SHP77 (cell line): ENCODE results near the gene MEGF11.

Experiments used
- DNase-seq, 2 experiments: peaks; one replicate each; lab custom pipeline; 2025; lab: John Stamatoyannopoulos, UW

Gene MEGF11

DNA sequence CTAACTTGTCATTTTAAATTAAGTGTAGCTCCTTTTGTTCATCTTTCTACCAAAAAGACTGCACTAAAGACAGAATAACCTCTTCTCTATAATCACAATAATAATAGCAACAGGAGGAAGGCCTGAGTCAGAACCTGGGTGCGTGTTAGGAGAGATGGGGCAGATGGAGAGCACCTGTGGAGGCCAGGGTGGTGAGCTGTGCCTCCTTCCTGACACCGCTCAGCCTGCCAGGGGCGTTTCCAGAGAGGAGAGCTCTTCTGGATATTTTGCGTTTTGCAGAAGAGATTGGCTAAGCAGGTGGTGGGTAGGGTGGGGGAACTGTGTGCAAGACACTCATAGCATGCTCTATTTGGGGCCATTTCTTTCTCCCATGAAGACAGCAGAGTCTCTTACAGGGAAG lies 83.5 kb downstream of the MEGF11 start:
- DNase-seq = no peak

DNA sequence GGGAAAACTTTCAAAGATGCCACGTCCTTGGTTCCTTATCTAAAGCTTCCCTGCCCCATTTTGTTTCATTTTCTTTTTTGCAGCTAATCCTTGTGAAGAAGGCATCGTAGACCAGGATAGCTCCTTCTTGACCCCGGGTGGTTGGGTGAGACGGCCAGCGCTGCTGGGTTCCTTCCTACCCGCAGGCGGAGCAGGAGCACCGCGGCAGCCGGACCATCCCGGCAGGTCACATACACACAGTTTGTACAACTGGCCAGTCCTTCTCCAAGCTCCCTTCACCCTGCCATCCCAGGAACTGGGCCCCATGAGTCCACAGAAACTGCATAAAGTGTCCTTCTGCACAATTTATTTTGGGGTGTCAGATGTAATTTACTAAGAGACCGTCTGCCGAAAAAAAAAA lies 83.9 kb downstream of the MEGF11 start:
- no peak for DNase-seq

- no peak for DNase-seq
Measured at GRCh38 chr15:66169023-66169422, 84.5 kb downstream of the MEGF11 start.

DNA sequence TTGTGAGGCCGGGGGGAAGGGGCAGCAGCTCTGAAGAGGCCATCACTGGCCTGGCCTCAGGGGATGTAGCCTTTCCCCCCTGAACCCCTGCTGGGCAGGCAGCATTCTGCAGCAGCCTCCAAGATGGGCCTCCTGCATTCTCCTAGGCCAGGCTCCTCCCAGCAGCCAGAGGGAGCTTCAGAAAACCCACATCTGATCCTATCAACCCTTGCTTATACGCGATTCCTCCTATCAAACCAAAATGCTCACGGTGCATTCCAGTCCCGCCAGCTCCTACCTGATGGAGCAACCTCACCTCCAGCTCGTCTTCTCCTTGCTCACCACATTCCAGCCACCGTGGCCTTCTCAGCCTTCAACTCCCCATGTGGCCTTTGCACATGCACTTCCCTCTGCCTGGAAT lies 85.7 kb downstream of the MEGF11 start:
- no peak for DNase-seq

- DNase-seq = peak; percentile 88 to 90
Measured at GRCh38 chr15:66165856-66166255, 87.7 kb downstream of the MEGF11 start.

DNA sequence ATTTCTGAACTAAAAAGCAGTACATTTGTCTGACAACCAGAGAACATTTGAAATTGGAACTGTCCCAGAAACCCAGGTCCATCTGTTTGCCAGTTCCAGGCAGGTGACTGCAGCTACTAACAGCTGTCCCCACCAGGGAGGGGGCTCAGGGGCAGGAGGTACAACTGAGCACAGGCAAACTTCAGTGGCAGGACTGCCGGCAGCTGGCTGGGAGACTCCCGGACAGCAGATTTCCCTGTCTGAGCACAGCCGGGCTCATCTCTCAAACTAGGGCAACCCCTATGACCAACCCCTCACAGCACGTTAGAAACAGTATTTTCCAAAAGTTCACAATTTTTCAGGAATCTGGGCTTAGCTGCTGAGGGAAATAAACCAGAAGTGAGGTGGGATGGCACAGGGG lies 88.8 kb downstream of the MEGF11 start:
- DNase-seq = peak; percentile 82 to 86

DNA sequence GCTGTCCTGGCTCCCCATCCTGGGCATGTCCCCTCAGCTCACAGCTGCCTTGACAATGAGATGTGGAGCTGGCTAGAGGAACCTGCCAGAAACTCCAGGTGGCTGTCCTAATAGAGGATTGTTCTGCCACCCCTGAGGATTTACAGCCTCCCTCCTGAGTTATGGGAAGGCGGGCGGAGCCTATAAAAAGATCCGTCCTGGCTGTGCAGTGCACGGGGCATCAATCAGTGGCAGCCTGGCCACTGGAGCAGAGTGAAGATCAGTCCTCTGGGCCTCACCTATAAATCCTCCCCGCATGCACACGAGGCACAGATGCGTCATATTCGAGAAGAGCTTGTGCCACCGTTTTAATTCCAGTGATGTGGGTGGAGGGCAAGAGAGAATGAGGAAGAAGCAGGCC lies 90.0 kb downstream of the MEGF11 start:
- DNase-seq = peak; percentile 97 to 99

DNA sequence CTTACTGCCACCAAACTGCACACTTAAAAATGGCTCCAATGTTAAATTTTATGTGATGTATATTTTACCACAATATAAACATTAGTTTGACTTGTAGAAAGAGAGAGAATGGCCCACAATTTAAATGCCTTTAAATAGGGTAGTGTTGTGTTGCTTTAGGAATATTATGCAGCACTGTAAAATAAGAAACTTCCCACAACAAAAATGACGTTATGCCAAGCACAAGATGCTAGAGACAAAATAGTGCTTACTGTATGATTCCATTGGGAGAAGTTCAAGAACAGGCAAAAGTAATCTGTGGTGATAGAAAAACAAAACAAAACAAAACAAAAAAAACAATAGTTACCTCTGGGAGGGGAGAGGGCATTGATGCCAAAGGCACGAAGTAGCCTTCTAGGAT lies 91.3 kb downstream of the MEGF11 start:
- DNase-seq = no peak

DNA sequence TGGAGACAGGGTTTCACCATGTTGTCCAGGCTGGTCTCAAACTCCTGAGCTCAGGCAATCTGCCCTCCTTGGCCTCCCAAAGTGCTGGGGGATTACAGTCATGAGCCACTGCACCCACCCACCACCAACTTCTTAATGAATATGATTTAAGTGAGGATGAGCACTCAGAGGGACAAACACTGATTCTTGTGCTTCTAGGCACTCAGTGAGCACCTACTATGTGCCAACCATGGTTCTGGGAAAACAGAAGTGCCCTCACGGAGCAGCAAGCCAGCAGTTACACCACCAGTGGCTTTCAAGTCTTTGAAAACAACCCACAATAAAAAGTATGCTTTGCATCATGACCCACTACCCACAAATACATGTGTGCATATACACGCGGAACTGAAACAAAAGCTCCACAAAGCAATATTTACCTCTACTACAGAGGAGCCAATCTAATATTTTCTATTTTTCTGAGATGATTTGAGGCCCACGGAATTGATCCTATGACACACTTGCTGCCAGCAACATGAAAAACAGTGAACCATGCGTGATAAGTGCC lies 91.9 kb downstream of the MEGF11 start:
- no peak for DNase-seq

DNA sequence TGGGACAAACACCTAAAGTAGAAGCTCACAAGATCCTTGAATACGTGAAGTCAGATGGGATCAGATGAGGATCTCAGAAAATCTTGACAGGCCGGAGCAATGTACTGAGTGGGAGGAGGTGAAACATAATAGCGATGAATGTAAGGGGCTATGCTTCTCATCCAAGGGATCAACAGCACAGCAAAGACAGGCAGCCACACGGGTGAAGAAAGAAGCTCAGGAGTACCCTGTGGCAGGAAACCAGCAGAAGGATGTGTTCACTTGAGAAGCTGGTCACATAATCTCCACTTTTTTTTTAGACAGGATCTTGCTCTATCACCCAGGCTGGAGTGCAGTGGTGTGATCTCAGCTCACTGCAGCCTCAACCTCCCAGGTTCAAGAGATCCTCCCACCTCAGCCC lies 92.4 kb downstream of the MEGF11 start:
- DNase-seq = no peak

GRCh38 chr15:66157507-66157906 lies 96.0 kb downstream of the MEGF11 start:
- no peak for DNase-seq

GRCh38 chr15:66156310-66156975 lies 97.1 kb downstream of the MEGF11 start:
- DNase-seq = no peak

- no peak for DNase-seq
Measured at GRCh38 chr15:66155065-66155464, 98.5 kb downstream of the MEGF11 start.

GRCh38 chr15:66154581-66154980 lies 99.0 kb downstream of the MEGF11 start:
- DNase-seq = peak; percentile 68 to 84

GRCh38 chr15:66153549-66154415 lies 99.8 kb downstream of the MEGF11 start:
- peak; percentile 94 to 95 for DNase-seq

DNA sequence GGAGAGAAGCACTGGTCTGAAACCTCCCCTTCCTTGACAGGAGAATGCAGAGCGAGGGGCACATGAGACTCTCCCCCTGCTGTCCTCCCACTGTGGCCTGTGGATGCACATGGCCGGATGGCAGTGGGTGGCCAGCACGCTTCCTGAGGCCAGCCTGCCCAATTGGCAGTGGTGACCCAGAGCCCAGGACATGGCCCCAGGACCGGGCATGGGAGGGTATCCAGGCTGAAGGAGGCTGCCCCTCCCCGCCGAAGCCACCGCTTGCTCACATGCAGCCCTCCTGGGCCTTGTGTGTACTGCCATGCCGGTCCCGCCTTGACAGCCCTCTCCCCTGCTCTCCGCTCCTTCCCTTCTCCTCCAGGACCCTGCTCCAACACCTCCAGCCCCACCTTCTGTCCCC lies 100.9 kb downstream of the MEGF11 start:
- DNase-seq = no peak

GRCh38 chr15:66151809-66152208 lies 101.7 kb downstream of the MEGF11 start:
- DNase-seq = peak; percentile 97 to 98

- DNase-seq = no peak
Measured at GRCh38 chr15:66149871-66150270, 103.7 kb downstream of the MEGF11 start.

DNA sequence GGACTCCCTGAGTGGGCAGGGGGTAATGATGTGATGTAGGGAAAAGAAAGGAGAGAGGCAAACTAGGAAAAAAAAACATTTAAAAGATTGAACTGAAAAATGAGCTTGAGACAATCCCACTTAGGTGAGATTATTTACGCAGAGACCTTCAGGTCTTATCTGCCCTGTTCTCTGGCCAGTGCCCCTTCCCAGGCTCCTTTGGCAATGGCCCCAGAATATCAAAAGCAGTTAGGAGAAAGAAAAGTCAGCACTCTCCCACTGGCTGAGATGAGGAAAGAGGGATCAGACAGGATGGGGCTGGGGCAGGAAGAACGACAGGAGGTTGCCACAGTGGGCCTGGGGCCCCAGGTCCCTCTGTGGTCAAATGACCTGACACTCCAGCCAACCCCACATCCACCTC lies 105.4 kb downstream of the MEGF11 start:
- no peak for DNase-seq

DNA sequence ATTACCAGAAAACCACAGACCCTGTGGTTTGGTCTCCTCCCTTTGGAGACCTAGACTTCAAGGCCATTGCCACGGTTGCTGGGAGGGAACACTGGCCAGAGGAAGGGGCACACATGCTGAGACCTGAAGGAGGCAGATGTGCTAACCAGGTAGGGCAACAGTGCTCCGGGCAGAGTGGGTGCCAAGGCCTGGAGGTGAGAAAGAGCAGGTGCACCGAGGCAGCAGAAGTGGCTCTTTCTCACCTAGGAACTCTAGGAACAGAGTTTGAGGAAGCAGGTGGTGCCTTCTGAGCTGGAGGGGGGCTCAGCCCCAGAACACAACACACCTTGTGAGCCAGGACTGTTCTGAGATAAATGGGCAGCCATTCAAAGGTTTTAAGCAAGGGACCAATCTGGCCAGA lies 106.1 kb downstream of the MEGF11 start:
- no peak for DNase-seq

- no peak for DNase-seq
Measured at GRCh38 chr15:66145726-66146182, 107.8 kb downstream of the MEGF11 start.

DNA sequence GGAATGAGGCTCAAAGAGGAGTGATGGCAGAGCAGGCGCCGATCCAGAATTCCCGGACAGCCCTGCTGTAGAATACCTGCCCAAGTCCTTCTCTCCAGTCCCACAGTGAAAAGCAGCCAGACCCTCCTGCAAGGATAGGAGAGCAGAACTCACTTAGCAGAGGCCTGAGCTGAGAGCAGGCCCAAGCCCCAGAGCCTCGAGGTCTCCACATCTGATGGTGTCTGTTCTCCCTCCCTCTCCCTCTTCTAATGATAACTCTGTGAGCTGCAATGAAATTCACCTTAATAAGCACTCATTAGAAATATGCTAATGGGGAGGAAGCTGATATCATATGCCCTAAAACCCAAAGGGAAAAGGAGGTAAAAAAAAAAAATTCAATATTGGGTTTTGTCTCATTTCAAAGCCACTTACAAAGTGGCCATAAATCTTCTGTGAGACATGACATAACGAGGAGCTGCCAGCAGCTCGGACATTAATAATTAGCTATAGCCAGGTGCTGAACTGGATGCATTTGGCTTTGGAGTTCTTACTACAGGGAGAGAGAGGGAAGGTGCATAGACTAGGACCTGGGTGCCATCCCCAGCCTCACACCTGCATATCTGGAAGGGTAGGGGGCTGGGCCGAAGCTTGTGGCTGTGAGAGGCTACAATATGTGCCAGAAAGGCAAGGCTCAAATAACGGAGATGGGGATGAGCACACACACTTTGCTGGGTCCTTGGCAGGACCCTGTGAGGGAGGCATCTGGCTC lies 108.4 kb downstream of the MEGF11 start:
- DNase-seq = peak; percentile 77 to 84
